C1 segment of cervical spinal cord (tissue), 14 donors: ENCODE measurements around the gene SPTLC3.

Experiments
- DNase-seq, 14 donors: peaks; one replicate each; lab custom pipeline; 2025; lab: John Stamatoyannopoulos, UW

Gene SPTLC3

GRCh38 chr20:13031751-13032150 lies 23.0 kb downstream of the SPTLC3 start:
- no peak for DNase-seq

GRCh38 chr20:13034115-13034514 lies 25.3 kb downstream of the SPTLC3 start:
- DNase-seq, result no peak

GRCh38 chr20:13034936-13035335 lies 26.2 kb downstream of the SPTLC3 start:
- no peak for DNase-seq

- DNase-seq, result no peak
Measured at GRCh38 chr20:13035399-13036152, 26.8 kb downstream of the SPTLC3 start.

- DNase-seq, result no peak
Measured at GRCh38 chr20:13037727-13038126, 29.0 kb downstream of the SPTLC3 start.

GRCh38 chr20:13041574-13042457 lies 33.0 kb downstream of the SPTLC3 start:
- DNase-seq, result no peak

- no peak for DNase-seq
Measured at GRCh38 chr20:13042458-13042794, 33.7 kb downstream of the SPTLC3 start.

- DNase-seq, result no peak
Measured at GRCh38 chr20:13046409-13046808, 37.6 kb downstream of the SPTLC3 start.

- no peak for DNase-seq
Measured at GRCh38 chr20:13054011-13054410, 45.2 kb downstream of the SPTLC3 start.

GRCh38 chr20:13058666-13059389 lies 50.1 kb downstream of the SPTLC3 start:
- DNase-seq, result no peak

GRCh38 chr20:13059398-13060136 lies 50.8 kb downstream of the SPTLC3 start:
- no peak for DNase-seq

- no peak for DNase-seq
Measured at GRCh38 chr20:13060327-13060726, 51.6 kb downstream of the SPTLC3 start.

- no peak for DNase-seq
Measured at GRCh38 chr20:13061381-13061780, 52.6 kb downstream of the SPTLC3 start.

GRCh38 chr20:13062789-13063188 lies 54.0 kb downstream of the SPTLC3 start:
- DNase-seq, result no peak

- no peak for DNase-seq
Measured at GRCh38 chr20:13068336-13068735, 59.6 kb downstream of the SPTLC3 start.

GRCh38 chr20:13081877-13082276 lies 73.1 kb downstream of the SPTLC3 start:
- no peak for DNase-seq

- no peak for DNase-seq
Measured at GRCh38 chr20:13082378-13082777, 73.6 kb downstream of the SPTLC3 start.

- no peak for DNase-seq
Measured at GRCh38 chr20:13085275-13085674, 76.5 kb downstream of the SPTLC3 start.

- no peak for DNase-seq
Measured at GRCh38 chr20:13089950-13090469, 81.2 kb downstream of the SPTLC3 start.

- DNase-seq, result no peak
Measured at GRCh38 chr20:13092111-13092510, 83.3 kb downstream of the SPTLC3 start.

GRCh38 chr20:13094976-13095375 lies 86.2 kb downstream of the SPTLC3 start:
- no peak for DNase-seq
